T-helper 1 cell treated with Interleukin-12 subunit alpha and Interleukin-12 subunit beta and Interleukin-4 antibody, amounts not matched to agents 30 ng/mL and 1 ng/mL, for 36 hours (primary cell): Measurements from ENCODE around the gene PTPRN2. TPM values are rescaled to one million over a fixed set of nuclear protein-coding genes. Genes with fewer than 3 reads are reported as not detected.
"Not testable (repeated sequence)": the region's sequence is repeated elsewhere in the genome, so short reads cannot be mapped to it uniquely, and the experiment has no call there.

ENCODE experiments used
- intact Hi-C: fragments of 100-400 bp; cut with micrococcal nuclease; formaldehyde crosslinking; loops from one replicate; pipeline ENCODE4 v1.15.1; 2024
- total RNA-seq: library from RNA; stranded (reverse); gene quantifications from 2 replicates; pipeline ENCODE4 v1.2.3, GENCODE V29; 2022

The PTPRN2 gene
- total RNA-seq, 1 donor from 2014 or later: 2.9 TPM

- intact Hi-C loops: no loop called here
These were observed 341.9 kb downstream of the PTPRN2 start for GRCh38 chr7:158245724-158246041.

- intact Hi-C loops: no loop called here
These were observed 342.5 kb downstream of the PTPRN2 start for GRCh38 chr7:158244873-158245723.

- intact Hi-C loops: no loop called here
These were observed 343.2 kb downstream of the PTPRN2 start for GRCh38 chr7:158244430-158244829.

GRCh38 chr7:158241919-158242318 is 345.7 kb downstream of the PTPRN2 start:
- intact Hi-C loops: no loop called here

- intact Hi-C loops: no loop called here
These were observed 346.8 kb downstream of the PTPRN2 start for GRCh38 chr7:158240801-158241200.

GRCh38 chr7:158239290-158239981 is 348.2 kb downstream of the PTPRN2 start:
- intact Hi-C loops: no loop called here

GRCh38 chr7:158238616-158239289 is 348.9 kb downstream of the PTPRN2 start:
- intact Hi-C loops: no loop called here

GRCh38 chr7:158237672-158238335 is 349.8 kb downstream of the PTPRN2 start:
- intact Hi-C loops: no loop called here

GRCh38 chr7:158236400-158236799 is 351.2 kb downstream of the PTPRN2 start:
- intact Hi-C loops: no loop called here

GRCh38 chr7:158235862-158236261 is 351.8 kb downstream of the PTPRN2 start:
- intact Hi-C loops: no loop called here

GRCh38 chr7:158229945-158230344 is 357.7 kb downstream of the PTPRN2 start:
- intact Hi-C loops: no loop called here

- intact Hi-C loops: no loop called here
These were observed 358.6 kb downstream of the PTPRN2 start for GRCh38 chr7:158228986-158229385.

GRCh38 chr7:158228131-158228530 is 359.5 kb downstream of the PTPRN2 start:
- intact Hi-C loops: no loop called here

GRCh38 chr7:158227258-158227984 is 360.2 kb downstream of the PTPRN2 start:
- intact Hi-C loops: no loop called here

- intact Hi-C loops: no loop called here
These were observed 371.4 kb downstream of the PTPRN2 start for GRCh38 chr7:158216198-158216597.

- intact Hi-C loops: no loop called here
These were observed 378.2 kb downstream of the PTPRN2 start for GRCh38 chr7:158209435-158209834.

- intact Hi-C loops: no loop called here
These were observed 381.3 kb downstream of the PTPRN2 start for GRCh38 chr7:158206341-158206740.

- intact Hi-C loops: no loop called here
These were observed 383.2 kb downstream of the PTPRN2 start for GRCh38 chr7:158204453-158204852.

- intact Hi-C loops: not testable (repeated sequence)
These were observed 383.7 kb downstream of the PTPRN2 start for GRCh38 chr7:158203948-158204347.

- intact Hi-C loops: no loop called here
These were observed 393.2 kb downstream of the PTPRN2 start for GRCh38 chr7:158194365-158194900.

GRCh38 chr7:158193446-158193845 is 394.2 kb downstream of the PTPRN2 start:
- intact Hi-C loops: no loop called here
